WTC11 (cell line): Measurements from ENCODE around the gene TP53BP1. TPM values are rescaled to one million over a fixed set of nuclear protein-coding genes. Genes with fewer than 3 reads are reported as not detected.
A peak's percentile ranks its signal among the peaks of the same experiment; 100 is the strongest.

Experiments used
- ATAC-seq: fragments of 200-7000 bp; cut with Tn5 transposase; 2 replicates; pipeline ENCODE4 v1.10.0; 2021; ENCODE audit warnings: mild to moderate bottlenecking, moderate library complexity
- CTCF ChIA-PET: fragments of 300-600 bp; sonication (Branson Sonifier 250); formaldehyde crosslinking; loops from one replicate; lab custom pipeline; 2021; ENCODE audit warnings: antibody characterized with exemption; lab: Charles Lee
- POLR2A ChIA-PET: fragments of 350-600 bp; sonication (Branson Sonifier 250); formaldehyde crosslinking; loops from one replicate; lab custom pipeline; 2021; ENCODE audit warnings: antibody characterized with exemption; lab: Charles Lee
- DNase-seq: peaks from one replicate; pipeline ENCODE4 v3.0.0; 2021; ENCODE audit warnings: low spot score
- H3K27ac Mint-ChIP-seq: 2 replicates; pipeline ENCODE4 v1.8.0; 2021; ENCODE audit warnings: mixed read lengths
- H3K27me3 Mint-ChIP-seq: 2 replicates; pipeline ENCODE4 v1.8.0; 2021; ENCODE audit warnings: low read depth, mild to moderate bottlenecking, moderate library complexity, mixed read lengths
- H3K36me3 Mint-ChIP-seq: 2 replicates; pipeline ENCODE4 v1.8.0; 2021; ENCODE audit warnings: mixed read lengths
- H3K4me1 Mint-ChIP-seq: 2 replicates; pipeline ENCODE4 v1.8.0; 2022; ENCODE audit warnings: mixed read lengths
- H3K4me3 Mint-ChIP-seq: 2 replicates; pipeline ENCODE4 v1.8.0; 2021; ENCODE audit warnings: mild to moderate bottlenecking, moderate library complexity, mixed read lengths
- H3K9me3 Mint-ChIP-seq: 2 replicates; pipeline ENCODE4 v1.8.0; 2021; ENCODE audit warnings: mixed read lengths
- AR ChIP-seq: fragments of 250-450 bp; sonication (Bioruptor Pico); IDR thresholded peaks from 2 replicates; pipeline ENCODE4 v1.9.0; 2021; ENCODE audit warnings: mild to moderate bottlenecking
- PRDM15 ChIP-seq: sonication (generic); formaldehyde crosslinking; IDR thresholded peaks from 2 replicates; pipeline ENCODE4 v1.8.0; 2022; ENCODE audit warnings: missing genetic modification reagents
- RORB ChIP-seq: fragments of 250-450 bp; sonication (Bioruptor Pico); IDR thresholded peaks from 2 replicates; pipeline ENCODE4 v1.9.0; 2021; ENCODE audit warnings: mild to moderate bottlenecking
- SP1 ChIP-seq: sonication (generic); formaldehyde crosslinking; conservative IDR thresholded peaks from 2 replicates; pipeline ENCODE4 v1.8.1; 2022; ENCODE audit warnings: missing genetic modification reagents
- TEAD1 ChIP-seq: sonication (generic); formaldehyde crosslinking; IDR thresholded peaks from 2 replicates; pipeline ENCODE4 v1.8.0; 2022; ENCODE audit warnings: mild to moderate bottlenecking, missing genetic modification reagents
- ZNF281 ChIP-seq: sonication (generic); formaldehyde crosslinking; IDR thresholded peaks from 2 replicates; pipeline ENCODE4 v1.8.0; 2023; ENCODE audit warnings: mild to moderate bottlenecking, missing genetic modification reagents
- total RNA-seq: library from RNA; stranded (reverse); gene quantifications from 3 replicates; pipeline ENCODE4 v1.2.3, GENCODE V29; 2021

TP53BP1 gene
- total RNA-seq, 1 experiment from 2014 or later, result 67.1 TPM

GRCh38 chr15:43518197-43518761 lies 25.3 kb upstream of the TP53BP1 start:
- Mint-ChIP-seq H3K36me3 (no peaks in the 10 kb centered on the region), H3K4me1 (peaks cover 40% of the 10 kb centered on the region), H3K9me3 (no peaks in the 10 kb centered on the region), H3K27me3 (peaks cover 71% of the 10 kb centered on the region), H3K4me3 (peak overlapping the region; percentile 93), H3K27ac (no peak overlapping the region)
- peak; percentile 43 for ATAC-seq
- peak; percentile 31 for DNase-seq
- ChIA-PET CTCF (interaction anchor here (1.0 to 2.5 kb wide), 3 partner anchors 9 to 142 kb away, joined by 3 to 7 read pairs (median 4); partner anchors contain the start of gene TP53BP1), POLR2A (interaction anchor here (1.1 kb wide), 1 partner anchor 18 kb away, joined by 3 read pairs; no protein-coding TSS in a partner anchor)
- TF ChIP-seq ZNF281 (CRISPR knock-in tag) (0 out of 2 replicates have a peak, but pooled peaks have one; percentile 27), RORB (CRISPR knock-in tag) (no peak)

- H3K4me1 Mint-ChIP-seq, result peaks cover 40% of the 10 kb centered on the region
- ChIA-PET CTCF (interaction anchor here (0.6 to 2.5 kb wide), 5 partner anchors 10 to 141 kb away, joined by 3 to 7 read pairs (median 4); partner anchors contain the start of gene TP53BP1), POLR2A (interaction anchor here (1.1 kb wide), 1 partner anchor 17 kb away, joined by 3 read pairs; no protein-coding TSS in a partner anchor)
- peak; percentile 43 for ATAC-seq
- H3K36me3 Mint-ChIP-seq, result no peaks in the 10 kb centered on the region
- H3K27me3 Mint-ChIP-seq, result peaks cover 75% of the 10 kb centered on the region
- TF ChIP-seq SP1 (0 out of 2 replicates have a peak, but pooled peaks have one; percentile 5), TEAD1 (CRISPR knock-in tag) (no peak)
- DNase-seq, result peak; percentile 32
- no peak within 1 kb of the TSS for H3K27ac Mint-ChIP-seq
- peak within 1 kb of the TSS; percentile 93 for H3K4me3 Mint-ChIP-seq
- no peaks in the 10 kb centered on the region for H3K9me3 Mint-ChIP-seq
These were observed 24.6 kb upstream of the TP53BP1 start, which contains the start of gene MAP1A for GRCh38 chr15:43517354-43518196. MAP1A (plus strand) TSS chr15:43517608; CDS start chr15:43521474, 3,866 bp downstream.

GRCh38 chr15:43516801-43517353 lies 23.9 kb upstream of the TP53BP1 start:
- no peaks in the 10 kb centered on the region for H3K9me3 Mint-ChIP-seq
- TF ChIP-seq PRDM15 (CRISPR knock-in tag), result 0 out of 2 replicates have a peak, but pooled peaks have one; percentile 25
- TF ChIP-seq AR (CRISPR knock-in tag), result no peak
- TF ChIP-seq, all 79 proteins: peak for 1
- no peak overlapping the region for H3K27ac Mint-ChIP-seq
- no peak for DNase-seq
- peak overlapping the region; percentile 93 for H3K4me3 Mint-ChIP-seq
- peaks cover 42% of the 10 kb centered on the region for H3K4me1 Mint-ChIP-seq
- ChIA-PET CTCF (interaction anchor here (1.5 to 2.5 kb wide), 3 partner anchors 24 to 141 kb away, joined by 4 to 7 read pairs (median 6); partner anchors contain the start of gene TP53BP1), POLR2A (no interaction called here)
- H3K27me3 Mint-ChIP-seq, result peaks cover 77% of the 10 kb centered on the region
- ATAC-seq, result no peak
- H3K36me3 Mint-ChIP-seq, result no peaks in the 10 kb centered on the region
